Measurements from ENCODE around the gene UBE3B.

DNA sequence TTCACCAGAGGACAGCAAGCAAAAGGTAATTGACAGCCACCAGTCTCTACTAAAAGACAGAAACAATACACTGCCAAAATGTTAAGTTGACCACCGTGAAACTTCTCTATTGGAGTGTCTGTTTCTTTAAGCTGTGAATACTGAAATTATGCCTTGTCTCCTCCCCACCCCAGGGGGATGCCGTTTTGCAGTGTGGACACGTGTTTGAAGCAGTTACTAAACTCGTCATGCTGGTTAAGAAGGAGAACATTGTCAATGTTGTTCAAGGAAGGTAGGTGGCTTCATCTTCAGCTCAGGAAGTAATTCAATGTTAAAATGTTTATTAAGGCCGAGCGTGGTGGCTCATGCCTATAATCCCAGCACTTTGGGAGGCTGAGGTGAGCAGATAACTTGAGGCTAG is 33.2 kb upstream of the UBE3B start:
- TF ChIP-seq POLR2A (IDR thresholded peaks at IDR 0.05) (no peak), CTCF (IDR thresholded peaks at IDR 0.05) (no peak)

Measured in lower leg skin (tissue), 3 donors.